Left lobe of liver (tissue), 2 donors: ENCODE results near the gene PRSS16. TPM values are rescaled to one million over a fixed set of nuclear protein-coding genes. Genes with fewer than 3 reads are reported as not detected.

Experiments used
- ATAC-seq: fragments of 200-7000 bp; cut with Tn5 transposase; one replicate; pipeline ENCODE4 v1.9.1; 2020; ENCODE audit warnings: mild to moderate bottlenecking, moderate library complexity
- DNase-seq: peaks from one replicate; pipeline ENCODE4 v3.0.0-alpha.2; 2020; ENCODE audit warnings: low spot score
- total RNA-seq: library from RNA; stranded (reverse); gene quantifications from one replicate; pipeline ENCODE4 v1.2.1, GENCODE V29; 2021
- donor health status: DM: no; HTN: no; CAD: no; lungs with moderate emphysema.
- donor health status: DM: no; HTN: yes; CAD: no.

Gene PRSS16
- total RNA-seq, 1 donor from 2014 or later, result 0.08 TPM

- no peak for ATAC-seq
These were observed 33.6 kb downstream of the PRSS16 start for GRCh38 chr6:27281105-27281539.

GRCh38 chr6:27281569-27281968 is 34.1 kb downstream of the PRSS16 start:
- ATAC-seq, result no peak
- DNase-seq, result no peak

More at GRCh38 chr6:27281105-27281539, 33.6 kb downstream of the PRSS16 start:
- DNase-seq, result no peak

DNA sequence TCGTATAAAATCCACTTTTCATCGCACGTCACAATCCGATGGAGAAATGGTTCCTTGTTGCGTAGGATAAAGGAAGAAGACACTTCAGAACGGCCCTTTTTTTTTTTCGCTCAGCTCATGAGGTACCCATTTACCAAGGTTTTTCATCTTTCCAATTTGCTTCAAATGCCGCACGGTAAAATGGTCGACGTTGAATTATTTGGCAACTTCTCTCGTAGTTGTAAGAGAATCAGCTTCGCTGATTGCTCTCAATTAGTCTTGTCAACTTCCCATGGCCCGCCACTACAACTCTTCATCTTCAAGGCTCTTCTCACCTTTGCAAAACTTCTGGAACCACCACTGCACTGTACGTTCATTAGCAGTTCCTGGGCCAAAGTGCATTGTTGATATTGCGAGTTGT is 35.8 kb downstream of the PRSS16 start:
- ATAC-seq (no peak), DNase-seq (no peak)

- no peak for DNase-seq
- no peak for ATAC-seq
These were observed 38.6 kb downstream of the PRSS16 start for GRCh38 chr6:27286141-27286540.

GRCh38 chr6:27287751-27288135 is 40.2 kb downstream of the PRSS16 start:
- DNase-seq (no peak), ATAC-seq (no peak)

DNA sequence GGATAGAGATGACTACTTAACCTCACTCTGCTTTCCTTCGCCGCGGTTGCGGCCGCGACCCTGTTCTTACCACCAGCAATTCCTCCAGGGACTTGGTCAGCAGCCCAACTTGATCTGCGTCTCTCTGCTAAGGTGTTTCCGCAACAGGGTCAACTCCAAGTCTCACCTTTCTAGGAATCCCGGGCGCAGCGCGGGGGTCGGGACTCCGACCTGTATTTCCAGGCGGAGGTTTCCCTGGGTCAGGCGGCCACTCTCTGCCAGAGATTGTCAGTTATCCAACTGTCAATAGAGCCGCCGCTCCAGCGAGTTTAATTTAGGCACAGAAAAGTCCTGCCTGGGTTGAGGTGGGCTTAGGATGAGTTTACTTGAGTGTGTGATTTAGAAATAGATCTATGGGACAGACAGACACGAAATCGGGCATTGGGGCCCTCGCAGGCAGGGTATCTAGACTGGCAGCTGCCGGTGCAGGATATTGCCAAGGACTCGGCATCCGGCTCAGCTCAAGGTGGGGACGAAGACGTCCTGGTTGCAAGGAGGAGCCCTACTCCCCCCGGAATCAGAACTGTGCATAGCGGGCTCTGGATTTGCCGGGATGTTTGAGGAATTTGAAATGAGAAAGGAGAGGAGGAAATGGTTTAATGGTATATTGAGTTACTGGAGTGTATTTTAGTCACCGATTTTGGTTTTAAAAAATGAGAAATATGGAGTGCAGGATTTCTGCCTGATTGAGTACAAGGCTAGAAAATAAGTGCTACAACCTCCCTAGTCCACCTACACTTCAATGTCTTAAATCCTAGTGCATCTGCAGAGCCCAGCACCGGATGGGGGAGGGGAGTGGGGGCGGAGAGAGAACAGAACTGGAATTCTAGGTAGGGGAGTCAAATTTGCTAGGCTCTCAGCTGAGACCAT is 40.9 kb downstream of the PRSS16 start:
- ATAC-seq (no peak), DNase-seq (no peak)

- no peak for DNase-seq
- ATAC-seq, result no peak
These were observed 42.8 kb downstream of the PRSS16 start for GRCh38 chr6:27290065-27290849.

GRCh38 chr6:27290850-27291208 is 43.3 kb downstream of the PRSS16 start:
- ATAC-seq (no peak), DNase-seq (no peak)

DNA sequence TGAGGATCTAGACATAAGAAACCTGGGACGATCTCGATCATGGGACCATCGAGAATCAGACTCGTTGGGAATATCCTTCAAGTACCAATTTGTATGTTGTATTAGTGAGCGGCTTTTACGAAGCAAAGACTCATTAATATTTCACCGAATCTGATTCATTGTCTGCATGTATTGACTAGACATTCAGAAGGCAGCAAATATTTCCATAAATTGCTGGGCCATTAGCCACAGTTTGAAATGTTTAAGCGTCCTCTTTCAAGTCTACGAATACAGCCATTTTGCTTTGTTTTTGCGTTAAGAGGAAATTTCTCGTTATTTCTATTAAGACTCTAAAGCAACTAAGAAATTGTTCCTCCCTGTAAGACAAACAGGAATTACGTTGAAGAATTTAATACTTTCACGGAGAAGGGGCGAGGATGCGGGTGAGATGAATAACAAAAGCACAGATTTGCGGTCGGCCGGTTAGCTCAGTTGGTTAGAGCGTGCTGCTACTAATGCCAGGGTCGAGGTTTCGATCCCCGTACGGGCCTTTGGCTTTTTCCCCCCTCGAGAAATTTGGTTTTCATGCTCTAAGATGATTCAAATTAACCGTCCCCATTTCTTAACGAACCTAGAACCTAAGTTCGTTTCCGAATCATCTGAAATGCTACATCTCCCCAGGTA is 46.1 kb downstream of the PRSS16 start:
- no peak for DNase-seq
- no peak for ATAC-seq

GRCh38 chr6:27294409-27294808 is 46.9 kb downstream of the PRSS16 start:
- DNase-seq, result no peak
- ATAC-seq, result no peak

GRCh38 chr6:27295301-27296079 is 48.0 kb downstream of the PRSS16 start:
- no peak for DNase-seq
- no peak for ATAC-seq

GRCh38 chr6:27296106-27296783 is 48.7 kb downstream of the PRSS16 start:
- ATAC-seq, result no peak
- no peak for DNase-seq

- DNase-seq, result no peak
- ATAC-seq, result no peak
These were observed 50.0 kb downstream of the PRSS16 start for GRCh38 chr6:27297484-27297856.

- ATAC-seq (no peak), DNase-seq (no peak)
These were observed 50.6 kb downstream of the PRSS16 start for GRCh38 chr6:27297857-27298730.

DNA sequence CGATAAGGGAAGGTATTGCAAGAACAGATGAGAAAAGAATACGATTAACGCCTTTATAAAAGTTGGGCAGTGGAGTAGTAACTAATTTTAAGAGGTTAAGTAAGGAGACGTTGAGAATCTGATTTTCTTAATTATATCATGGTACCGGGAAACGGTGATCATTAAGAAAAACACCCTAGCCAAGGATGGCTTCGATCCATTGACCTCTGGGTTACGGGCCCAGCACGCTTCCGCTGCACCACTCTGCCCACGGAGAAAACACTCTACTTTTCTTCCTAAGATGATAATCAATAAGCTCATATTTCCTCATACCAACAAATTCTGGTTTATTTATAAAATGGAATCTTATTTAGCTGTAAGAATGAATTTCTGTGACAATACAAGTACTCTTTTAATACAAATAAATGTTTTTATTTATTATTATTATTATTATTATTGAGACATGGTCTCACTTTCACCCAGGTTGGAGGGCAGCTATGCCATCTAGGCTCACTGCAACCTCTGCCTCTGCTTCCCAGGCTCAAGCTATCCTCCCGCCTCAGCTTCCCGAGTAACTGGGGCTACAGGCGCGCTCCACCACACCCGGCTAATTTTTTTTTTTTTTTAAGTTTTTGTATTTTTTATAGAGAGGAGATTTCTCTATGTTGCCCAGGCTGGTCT is 56.2 kb downstream of the PRSS16 start:
- no peak for ATAC-seq
- no peak for DNase-seq
